ENCODE measurements around the gene SAE1.
"Not testable (repeated sequence)": the region's sequence is repeated elsewhere in the genome, so short reads cannot be mapped to it uniquely, and the experiment has no call there.

SAE1 gene

GRCh38 chr19:47132194-47132852, 1.7 kb downstream of the SAE1 start:
- no peak for DNase-seq

GRCh38 chr19:47133021-47133471, 2.4 kb downstream of the SAE1 start:
- no peak for DNase-seq

- no peak for DNase-seq
Observed at GRCh38 chr19:47134545-47134944, 3.9 kb downstream of the SAE1 start.

GRCh38 chr19:47135156-47135555, 4.5 kb downstream of the SAE1 start:
- DNase-seq, result no peak

- not testable (repeated sequence) for DNase-seq
Observed at GRCh38 chr19:47141252-47141651, 10.6 kb downstream of the SAE1 start.

- no peak for DNase-seq
Observed at GRCh38 chr19:47141695-47142094, 11.1 kb downstream of the SAE1 start.

GRCh38 chr19:47142779-47143178, 12.1 kb downstream of the SAE1 start:
- no peak for DNase-seq

- no peak for DNase-seq
Observed at GRCh38 chr19:47143322-47144073, 12.9 kb downstream of the SAE1 start.

GRCh38 chr19:47144630-47145029, 14.0 kb downstream of the SAE1 start:
- no peak for DNase-seq

- DNase-seq, result no peak
Observed at GRCh38 chr19:47145639-47146486, 15.2 kb downstream of the SAE1 start.

GRCh38 chr19:47146920-47147319, 16.3 kb downstream of the SAE1 start:
- DNase-seq, result no peak

GRCh38 chr19:47151627-47152026, 21.0 kb downstream of the SAE1 start:
- no peak for DNase-seq

- DNase-seq, result no peak
Observed at GRCh38 chr19:47152205-47152604, 21.6 kb downstream of the SAE1 start.

GRCh38 chr19:47152632-47153031, 22.0 kb downstream of the SAE1 start:
- DNase-seq, result no peak

- no peak for DNase-seq
Observed at GRCh38 chr19:47153266-47153665, 22.6 kb downstream of the SAE1 start.

- no peak for DNase-seq
Observed at GRCh38 chr19:47155148-47155547, 24.5 kb downstream of the SAE1 start.

GRCh38 chr19:47156861-47157430, 26.3 kb downstream of the SAE1 start:
- no peak for DNase-seq

GRCh38 chr19:47157431-47158321, 27.0 kb downstream of the SAE1 start:
- peak; percentile 25 for DNase-seq

- no peak for DNase-seq
Observed at GRCh38 chr19:47158367-47158791, 27.7 kb downstream of the SAE1 start.

GRCh38 chr19:47158879-47159503, 28.4 kb downstream of the SAE1 start:
- DNase-seq, result peak; percentile 43

- DNase-seq, result no peak
Observed at GRCh38 chr19:47161876-47162489, 31.3 kb downstream of the SAE1 start.
